Activated CD4-positive, alpha-beta T cell treated with anti-CD3 and anti-CD28 coated beads for 36 hours (primary cell): ENCODE results near the gene NCKAP5. TPM values are rescaled to one million over a fixed set of nuclear protein-coding genes. Genes with fewer than 3 reads are reported as not detected.

Experiments
- ATAC-seq: fragments of 200-7000 bp; cut with Tn5 transposase; one replicate; pipeline ENCODE4 v1.10.0; 2021; ENCODE audit warnings: mild to moderate bottlenecking, moderate library complexity
- CTCF ChIA-PET: fragments of 350-600 bp; sonication (Branson Sonifier 250); formaldehyde crosslinking; loops from one replicate; lab custom pipeline; 2021; ENCODE audit warnings: antibody characterized with exemption; lab: Charles Lee
- POLR2A ChIA-PET: fragments of 350-600 bp; sonication (Branson Sonifier 250); formaldehyde crosslinking; loops from one replicate; lab custom pipeline; 2021; ENCODE audit warnings: antibody characterized with exemption, inconsistent platforms; lab: Charles Lee
- DNase-seq: peaks from one replicate; pipeline ENCODE4 v3.0.0-alpha.2; 2020
- H3K27ac Mint-ChIP-seq: one replicate; pipeline ENCODE4 v1.8.0; 2021; ENCODE audit warnings: mixed read lengths
- H3K27me3 Mint-ChIP-seq: one replicate; pipeline ENCODE4 v1.8.0; 2021; ENCODE audit warnings: mixed read lengths
- H3K36me3 Mint-ChIP-seq: one replicate; pipeline ENCODE4 v1.8.0; 2021; ENCODE audit warnings: low read depth, mixed read lengths
- H3K4me1 Mint-ChIP-seq: one replicate; pipeline ENCODE4 v1.8.0; 2021; ENCODE audit warnings: mixed read lengths
- H3K4me3 Mint-ChIP-seq: one replicate; pipeline ENCODE4 v1.8.0; 2021; ENCODE audit warnings: mild to moderate bottlenecking, moderate library complexity, mixed read lengths
- H3K9me3 Mint-ChIP-seq: one replicate; pipeline ENCODE4 v1.8.0; 2021; ENCODE audit warnings: low read depth, mixed read lengths
- intact Hi-C, 2 experiments: fragments of 100-400 bp; cut with DNase I in 1 of 2; cut with micrococcal nuclease in 1 of 2; formaldehyde crosslinking; loops; one replicate each; pipeline versions ENCODE4 v1.14.2 to v1.15.1; 2022 to 2024; cut with DNase I, micrococcal nuclease
- total RNA-seq, 2 experiments: library from RNA; stranded (reverse); gene quantifications; one replicate each; pipeline ENCODE4 v1.2.3, GENCODE V29; 2021

Gene NCKAP5
- total RNA-seq, 2 experiments from 2014 or later, result not detected

DNA sequence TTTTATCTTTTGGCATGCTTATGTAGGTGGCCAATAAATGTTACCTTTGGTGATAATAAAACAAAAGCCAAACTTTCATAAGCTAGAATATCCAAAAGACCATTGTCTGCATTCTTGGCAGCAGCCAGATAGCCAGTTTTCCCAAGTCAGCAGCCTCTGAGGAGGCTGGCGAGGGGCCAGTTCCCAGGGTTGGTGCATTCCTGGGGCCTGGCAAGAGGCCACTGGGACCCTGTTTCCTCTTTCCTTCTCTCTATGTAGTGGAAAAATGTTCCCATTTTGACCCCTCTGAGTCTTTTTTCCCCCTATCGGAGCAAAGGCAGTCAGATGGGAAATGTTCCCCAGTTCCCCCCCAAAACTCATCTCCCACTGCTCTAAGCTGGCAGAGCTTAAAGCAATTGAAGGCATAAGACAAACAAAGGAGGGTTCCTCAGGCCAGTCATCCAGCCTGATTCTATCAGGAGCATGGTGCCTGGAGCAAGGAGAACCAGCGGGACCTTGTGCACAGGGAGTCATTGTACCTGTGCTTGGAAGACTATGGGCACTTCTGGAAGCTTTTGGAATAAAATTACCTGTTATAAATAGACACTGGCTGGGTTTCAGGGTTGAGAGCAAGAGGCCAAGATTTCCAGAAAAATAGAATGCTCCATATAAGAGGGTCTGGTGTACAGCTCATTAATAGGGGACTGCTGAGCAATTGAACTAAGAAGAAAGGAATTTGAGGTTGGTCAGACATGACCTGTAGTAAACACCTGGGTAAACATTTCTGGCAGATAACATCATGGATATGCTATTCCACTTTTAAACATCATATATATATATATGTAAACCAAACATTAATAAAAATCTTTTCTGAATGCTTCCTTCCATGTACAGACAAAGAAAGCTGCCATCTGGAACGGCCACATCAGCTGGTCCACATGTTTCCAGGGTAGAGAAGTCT, 63.4 kb downstream of the NCKAP5 start:
- no peak for DNase-seq

DNA sequence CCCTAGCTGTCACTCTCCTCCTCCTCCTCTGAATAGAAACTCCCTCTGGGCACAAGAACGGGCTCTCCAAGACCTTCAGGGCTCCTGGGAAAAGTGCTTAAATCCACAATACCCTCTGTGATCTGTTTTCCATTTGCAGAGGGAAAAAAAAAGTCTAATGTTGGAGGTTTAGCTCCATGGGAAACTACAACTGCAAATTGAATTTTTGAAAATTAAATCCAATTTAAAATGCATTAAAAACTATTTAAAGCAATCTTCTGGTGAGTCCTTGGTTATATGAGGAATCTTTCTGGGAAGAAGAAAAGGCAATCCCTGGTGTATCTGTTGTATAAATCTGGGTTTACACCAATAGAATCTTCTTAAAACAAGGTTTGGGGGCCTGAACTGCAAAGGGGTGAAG, 64.3 kb downstream of the NCKAP5 start:
- ATAC-seq (no peak), DNase-seq (no peak)
- Mint-ChIP-seq H3K36me3 (no peaks in the 10 kb centered on the region), H3K27me3 (peaks cover 2% of the 10 kb centered on the region), H3K4me1 (no peaks in the 10 kb centered on the region), H3K4me3 (no peak overlapping the region), H3K9me3 (no peaks in the 10 kb centered on the region), H3K27ac (no peak overlapping the region)
- CTCF ChIA-PET, result no interaction called here
- intact Hi-C loops, result no loop called here
- POLR2A ChIA-PET, result no interaction called here

More for the DNA sequence above, 63.4 kb downstream of the NCKAP5 start:
- no peaks in the 10 kb centered on the region for H3K4me1 Mint-ChIP-seq
- H3K4me3 Mint-ChIP-seq, result no peak overlapping the region
- intact Hi-C loops, result no loop called here
- H3K27ac Mint-ChIP-seq, result no peak overlapping the region
- H3K36me3 Mint-ChIP-seq, result no peaks in the 10 kb centered on the region
- no peak for ATAC-seq
- no peaks in the 10 kb centered on the region for H3K27me3 Mint-ChIP-seq
- H3K9me3 Mint-ChIP-seq, result no peaks in the 10 kb centered on the region
- ChIA-PET CTCF (no interaction called here), POLR2A (no interaction called here)

DNA sequence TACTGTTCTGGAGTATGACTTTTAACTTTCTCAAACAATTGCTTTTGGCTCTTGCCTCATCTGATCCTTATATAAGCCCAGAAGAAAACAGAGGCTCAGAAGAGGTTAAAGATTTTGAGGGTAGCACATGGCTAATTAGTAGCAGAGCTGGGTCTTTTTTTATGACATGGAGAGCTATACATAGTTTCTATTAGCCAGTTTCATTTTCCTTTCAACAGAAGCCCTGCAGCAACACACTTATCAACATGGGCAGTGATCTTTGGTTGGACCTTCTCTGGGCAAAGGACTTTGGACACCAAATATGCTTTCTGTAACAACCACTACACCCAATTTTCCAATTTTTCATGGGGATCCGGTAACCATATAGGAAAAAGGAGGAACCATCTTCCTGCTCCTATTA, 64.9 kb downstream of the NCKAP5 start:
- no peaks in the 10 kb centered on the region for H3K36me3 Mint-ChIP-seq
- no peak overlapping the region for H3K4me3 Mint-ChIP-seq
- H3K4me1 Mint-ChIP-seq, result no peaks in the 10 kb centered on the region
- peaks cover 2% of the 10 kb centered on the region for H3K27me3 Mint-ChIP-seq
- intact Hi-C loops, result no loop called here
- ChIA-PET CTCF (no interaction called here), POLR2A (no interaction called here)
- ATAC-seq (no peak), DNase-seq (no peak)
- no peaks in the 10 kb centered on the region for H3K9me3 Mint-ChIP-seq
- H3K27ac Mint-ChIP-seq, result no peak overlapping the region

DNA sequence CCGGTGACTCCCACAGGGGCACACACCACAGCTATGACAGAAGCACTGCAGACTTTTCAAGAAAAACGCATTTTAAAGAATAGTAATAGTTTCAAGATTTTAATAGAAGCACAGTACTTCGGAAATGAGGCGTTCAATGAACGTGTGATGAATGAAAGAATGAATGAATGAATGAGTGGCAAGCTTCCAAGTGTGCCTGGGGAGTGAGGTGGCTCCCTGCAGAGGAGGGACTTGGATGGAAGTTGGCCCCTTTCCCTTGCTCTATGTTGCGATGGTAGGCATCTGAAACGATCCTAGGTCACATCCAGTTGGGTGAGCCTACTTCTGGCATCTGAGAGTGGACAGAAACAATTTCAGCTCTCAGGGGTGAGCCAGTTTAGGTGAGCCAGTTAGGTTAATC, 65.6 kb downstream of the NCKAP5 start:
- Mint-ChIP-seq H3K36me3 (no peaks in the 10 kb centered on the region), H3K4me3 (no peak overlapping the region), H3K27ac (no peak overlapping the region), H3K27me3 (peaks cover 2% of the 10 kb centered on the region), H3K4me1 (no peaks in the 10 kb centered on the region), H3K9me3 (no peaks in the 10 kb centered on the region)
- ChIA-PET POLR2A (no interaction called here), CTCF (interaction anchor here (0.6 kb wide), 1 partner anchor 351 kb away, joined by 3 read pairs; no protein-coding TSS in a partner anchor)
- ATAC-seq (no peak), DNase-seq (no peak)
- intact Hi-C loops, result no loop called here

GRCh38 chr2:133500917-133501316, 67.3 kb downstream of the NCKAP5 start:
- ChIA-PET POLR2A (no interaction called here), CTCF (interaction anchor here (0.9 kb wide), 1 partner anchor 12 kb away, joined by 3 read pairs; no protein-coding TSS in a partner anchor)
- DNase-seq (no peak), ATAC-seq (no peak)
- no peaks in the 10 kb centered on the region for H3K4me1 Mint-ChIP-seq
- H3K27me3 Mint-ChIP-seq, result peaks cover 2% of the 10 kb centered on the region
- H3K9me3 Mint-ChIP-seq, result no peaks in the 10 kb centered on the region
- intact Hi-C loops, result no loop called here
- H3K36me3 Mint-ChIP-seq, result no peaks in the 10 kb centered on the region
- H3K27ac Mint-ChIP-seq, result no peak overlapping the region
- no peak overlapping the region for H3K4me3 Mint-ChIP-seq

DNA sequence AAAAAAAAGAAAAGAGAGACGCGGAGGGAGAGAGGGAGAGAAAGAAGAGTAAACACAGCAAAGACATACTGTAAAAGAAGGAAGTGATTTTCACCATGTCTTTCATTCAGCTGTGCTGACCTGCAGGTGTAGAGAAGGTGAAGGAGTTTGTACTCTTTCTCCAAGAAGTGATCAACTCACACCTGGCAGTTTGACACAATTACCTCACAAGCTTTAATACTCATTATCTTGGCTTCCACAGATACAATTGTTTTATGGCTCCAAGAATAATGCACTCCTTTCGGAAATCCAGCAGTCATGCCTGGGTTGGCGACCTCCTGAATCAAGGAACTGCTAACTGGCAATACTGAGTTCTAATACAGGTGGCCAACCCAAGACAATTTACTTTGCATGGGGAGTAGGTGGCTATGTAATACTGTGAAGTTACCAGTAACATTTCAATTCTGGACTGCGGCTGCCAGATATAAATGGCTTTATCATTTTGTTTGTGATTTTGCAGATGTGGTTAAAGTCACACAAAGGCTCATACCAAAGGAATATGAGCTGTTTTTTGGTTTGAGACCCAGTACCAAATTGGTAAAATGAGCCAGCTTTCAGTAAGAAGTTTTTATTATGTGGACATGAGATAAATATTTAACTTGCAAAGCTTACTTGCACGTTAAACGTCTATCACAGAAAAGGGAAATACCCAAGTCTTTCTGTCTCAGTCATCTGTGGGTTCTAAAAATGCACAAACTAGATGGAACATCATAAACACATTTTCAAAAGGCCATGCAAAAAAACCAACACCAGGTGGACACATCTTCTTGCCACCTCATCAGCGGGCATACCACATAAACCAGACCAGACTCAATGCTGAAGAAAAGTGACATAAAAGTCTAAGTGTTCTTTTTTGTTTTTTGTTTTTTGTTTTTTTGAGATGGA, 69.3 kb downstream of the NCKAP5 start:
- Mint-ChIP-seq H3K9me3 (no peaks in the 10 kb centered on the region), H3K4me1 (no peaks in the 10 kb centered on the region), H3K4me3 (no peak overlapping the region), H3K27me3 (peaks cover 2% of the 10 kb centered on the region), H3K36me3 (no peaks in the 10 kb centered on the region), H3K27ac (no peak overlapping the region)
- intact Hi-C loops, result no loop called here
- ChIA-PET CTCF (no interaction called here), POLR2A (no interaction called here)
- no peak for DNase-seq
- ATAC-seq, result no peak

GRCh38 chr2:133497951-133498565, 70.2 kb downstream of the NCKAP5 start:
- H3K27ac Mint-ChIP-seq, result no peak overlapping the region
- ChIA-PET POLR2A (no interaction called here), CTCF (no interaction called here)
- peaks cover 2% of the 10 kb centered on the region for H3K27me3 Mint-ChIP-seq
- DNase-seq (no peak), ATAC-seq (no peak)
- H3K9me3 Mint-ChIP-seq, result no peaks in the 10 kb centered on the region
- H3K4me1 Mint-ChIP-seq, result no peaks in the 10 kb centered on the region
- H3K4me3 Mint-ChIP-seq, result no peak overlapping the region
- intact Hi-C loops, result no loop called here
- no peaks in the 10 kb centered on the region for H3K36me3 Mint-ChIP-seq

GRCh38 chr2:133497270-133497893, 70.9 kb downstream of the NCKAP5 start:
- no peak for ATAC-seq
- H3K36me3 Mint-ChIP-seq, result no peaks in the 10 kb centered on the region

GRCh38 chr2:133496501-133497269, 71.6 kb downstream of the NCKAP5 start:
- CTCF ChIA-PET, result interaction anchor here (1.2 kb wide), 1 partner anchor 23 kb away, joined by 3 read pairs; no protein-coding TSS in a partner anchor
- Mint-ChIP-seq H3K9me3 (no peaks in the 10 kb centered on the region), H3K27me3 (peaks cover 2% of the 10 kb centered on the region), H3K27ac (no peak overlapping the region), H3K4me1 (no peaks in the 10 kb centered on the region), H3K4me3 (no peak overlapping the region), H3K36me3 (no peaks in the 10 kb centered on the region)
- POLR2A ChIA-PET, result no interaction called here
- no peak for ATAC-seq
- no peak for DNase-seq
- intact Hi-C loops, result no loop called here

More at GRCh38 chr2:133497270-133497893, 70.9 kb downstream of the NCKAP5 start:
- Mint-ChIP-seq H3K4me3 (no peak overlapping the region), H3K27me3 (peaks cover 2% of the 10 kb centered on the region), H3K27ac (no peak overlapping the region), H3K4me1 (no peaks in the 10 kb centered on the region), H3K9me3 (no peaks in the 10 kb centered on the region)
- CTCF ChIA-PET, result interaction anchor here (1.2 kb wide), 1 partner anchor 22 kb away, joined by 3 read pairs; no protein-coding TSS in a partner anchor
- intact Hi-C loops, result no loop called here
- no peak for DNase-seq
- POLR2A ChIA-PET, result no interaction called here

DNA sequence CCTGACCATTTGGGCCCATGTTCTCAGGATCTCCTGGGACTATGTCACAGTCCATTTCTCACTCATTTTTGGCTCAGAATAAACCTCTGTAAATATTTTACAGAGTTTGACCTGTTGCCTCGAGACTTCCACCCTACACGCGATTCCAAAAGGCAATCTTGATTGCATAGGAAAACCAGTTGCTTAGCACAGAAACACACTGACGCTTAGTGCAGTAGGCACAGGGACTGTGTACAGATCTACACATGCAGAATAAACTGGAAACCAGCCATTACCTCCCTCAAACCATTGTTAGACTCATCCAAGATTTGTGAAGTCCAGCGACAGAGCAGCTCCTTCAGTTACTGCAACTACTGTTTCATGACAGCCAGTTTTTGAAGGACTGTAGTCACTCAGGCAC, 73.0 kb downstream of the NCKAP5 start:
- no peaks in the 10 kb centered on the region for H3K4me1 Mint-ChIP-seq
- DNase-seq (no peak), ATAC-seq (no peak)
- no peaks in the 10 kb centered on the region for H3K9me3 Mint-ChIP-seq
- intact Hi-C loops, result no loop called here
- H3K27ac Mint-ChIP-seq, result no peak overlapping the region
- ChIA-PET CTCF (no interaction called here), POLR2A (no interaction called here)
- H3K36me3 Mint-ChIP-seq, result no peaks in the 10 kb centered on the region
- peaks cover 2% of the 10 kb centered on the region for H3K27me3 Mint-ChIP-seq
- no peak overlapping the region for H3K4me3 Mint-ChIP-seq
